SIG-M5 treated with dmso at 0.1 percent for 504 hours (cell line): ENCODE results near the gene SRP9.
"Not testable (repeated sequence)": the region's sequence is repeated elsewhere in the genome, so short reads cannot be mapped to it uniquely, and the experiment has no call there.

Experiments
- DNase-seq: peaks from one replicate; lab custom pipeline; 2025; ENCODE audit not compliant: unreplicated experiment; lab: John Stamatoyannopoulos, UW

Gene SRP9

GRCh38 chr1:225755671-225756319, 21.8 kb upstream of the SRP9 start:
- no peak for DNase-seq

- no peak for DNase-seq
Measured at GRCh38 chr1:225757927-225758656, 19.5 kb upstream of the SRP9 start.

GRCh38 chr1:225759972-225760371, 17.7 kb upstream of the SRP9 start:
- not testable (repeated sequence) for DNase-seq

GRCh38 chr1:225760531-225760930, 17.1 kb upstream of the SRP9 start:
- DNase-seq: no peak

GRCh38 chr1:225761395-225761794, 16.2 kb upstream of the SRP9 start:
- DNase-seq: not testable (repeated sequence)

GRCh38 chr1:225762002-225762441, 15.6 kb upstream of the SRP9 start:
- no peak for DNase-seq

- DNase-seq: no peak
Measured at GRCh38 chr1:225762444-225762843, 15.2 kb upstream of the SRP9 start.

GRCh38 chr1:225763716-225764548, 13.7 kb upstream of the SRP9 start:
- peak; percentile 39 for DNase-seq

GRCh38 chr1:225765982-225766674, 11.5 kb upstream of the SRP9 start:
- no peak for DNase-seq

GRCh38 chr1:225766967-225767633, 10.5 kb upstream of the SRP9 start:
- DNase-seq: no peak

- no peak for DNase-seq
Measured at GRCh38 chr1:225767634-225768540, 9.7 kb upstream of the SRP9 start.

- no peak for DNase-seq
Measured at GRCh38 chr1:225768662-225769426, 8.8 kb upstream of the SRP9 start.

GRCh38 chr1:225769687-225770086, 7.9 kb upstream of the SRP9 start:
- DNase-seq: no peak

GRCh38 chr1:225770561-225771248, 6.9 kb upstream of the SRP9 start:
- DNase-seq: no peak

- DNase-seq: no peak
Measured at GRCh38 chr1:225771661-225772322, 5.8 kb upstream of the SRP9 start.

GRCh38 chr1:225772323-225772768, 5.3 kb upstream of the SRP9 start:
- peak; percentile 74 for DNase-seq

GRCh38 chr1:225772848-225773247, 4.8 kb upstream of the SRP9 start:
- DNase-seq: no peak
